Inflammatory macrophage treated with lipopolysaccharide for 4 hours (primary cell): ENCODE data around the gene TIGD4.

Experiments used
- DNase-seq: peaks from one replicate; pipeline ENCODE4 v3.0.0-alpha.2; 2020

Gene TIGD4

GRCh38 chr4:152719801-152720556 is 59.6 kb downstream of the TIGD4 start:
- no peak for DNase-seq
